Neutrophil (primary cell): ENCODE data around the gene PIP4K2A.

Experiments used
- H3K27ac ChIP-seq: fragments of 200-600 bp; sonication (generic); 2 replicates; pipeline ENCODE4 v1.5.1; 2016; ENCODE audit warnings: mild to moderate bottlenecking, moderate library complexity
- H3K27me3 ChIP-seq: fragments of 200-600 bp; sonication (generic); 2 replicates; pipeline ENCODE4 v1.6.0; 2016; ENCODE audit warnings: mild to moderate bottlenecking
- H3K36me3 ChIP-seq: fragments of 200-600 bp; sonication (generic); 2 replicates; pipeline ENCODE4 v1.5.1; 2017
- H3K4me1 ChIP-seq, 2 experiments: fragments of 200-600 bp in 1 of 2; sonication (generic) in 1 of 2; 1 replicate in 1 of 2; 2 replicates in 1 of 2; pipeline versions ENCODE4 v1.5.1 to v1.6.1; 2013 to 2016; ENCODE audit warnings: low read depth in 1 of 2, low read length in 1 of 2, mild to moderate bottlenecking in 1 of 2, moderate library complexity in 1 of 2; ENCODE audit not compliant: control insufficient read depth in 1 of 2, insufficient read depth in 1 of 2
- H3K4me3 ChIP-seq, 2 experiments: fragments of 200-600 bp in 1 of 2; sonication (generic) in 1 of 2; 1 replicate in 1 of 2; 2 replicates in 1 of 2; pipeline ENCODE4 v1.5.1; 2013 to 2016; ENCODE audit warnings: low read depth in 1 of 2, low read length in 1 of 2, mild to moderate bottlenecking in 1 of 2, moderate library complexity in 1 of 2
- H3K9me3 ChIP-seq: fragments of 200-600 bp; sonication (generic); 2 replicates; pipeline ENCODE4 v1.5.1; 2016
- CTCF ChIP-seq: fragments of 200-600 bp; sonication (generic); IDR thresholded peaks from 2 replicates; pipeline ENCODE4 v1.5.1; 2016; ENCODE audit warnings: antibody characterized with exemption

The PIP4K2A gene

GRCh38 chr10:22615101-22615500 is 99.3 kb downstream of the PIP4K2A start:
- Histone ChIP-seq H3K27me3 (no peaks in the 10 kb centered on the region), H3K4me1 (peaks cover 46 to 52% of the 10 kb centered on the region in 2 experiments), H3K36me3 (no peaks in the 10 kb centered on the region), H3K27ac (peak overlapping the region; percentile 83), H3K4me3 (peak overlapping the region in 1 of 2 experiments; percentile 64), H3K9me3 (no peaks in the 10 kb centered on the region)
- no peak for TF ChIP-seq CTCF

GRCh38 chr10:22613011-22613410 is 101.4 kb downstream of the PIP4K2A start:
- Histone ChIP-seq H3K4me3 (no peak overlapping the region), H3K4me1 (peaks cover 59 to 62% of the 10 kb centered on the region in 2 experiments), H3K9me3 (no peaks in the 10 kb centered on the region), H3K27ac (no peak overlapping the region), H3K36me3 (no peaks in the 10 kb centered on the region), H3K27me3 (no peaks in the 10 kb centered on the region)
- no peak for TF ChIP-seq CTCF

- no peaks in the 10 kb centered on the region for H3K27me3 ChIP-seq
- H3K4me1 ChIP-seq: peaks cover 61 to 65% of the 10 kb centered on the region in 2 experiments
- no peak overlapping the region for H3K4me3 ChIP-seq
- H3K36me3 ChIP-seq: no peaks in the 10 kb centered on the region
- no peaks in the 10 kb centered on the region for H3K9me3 ChIP-seq
- no peak for TF ChIP-seq CTCF
- peak overlapping the region; percentile 54 for H3K27ac ChIP-seq
These were observed 102.1 kb downstream of the PIP4K2A start for GRCh38 chr10:22612318-22612717.

- no peak overlapping the region for H3K4me3 ChIP-seq
- no peaks in the 10 kb centered on the region for H3K36me3 ChIP-seq
- no peaks in the 10 kb centered on the region for H3K27me3 ChIP-seq
- no peak for TF ChIP-seq CTCF
- no peaks in the 10 kb centered on the region for H3K9me3 ChIP-seq
- H3K4me1 ChIP-seq: peaks cover 62 to 70% of the 10 kb centered on the region in 2 experiments
- peak overlapping the region; percentile 54 for H3K27ac ChIP-seq
These were observed 102.8 kb downstream of the PIP4K2A start for GRCh38 chr10:22611425-22612115.

- no peak for TF ChIP-seq CTCF
- Histone ChIP-seq H3K4me1 (peaks cover 62 to 70% of the 10 kb centered on the region in 2 experiments), H3K4me3 (no peak overlapping the region), H3K27me3 (no peaks in the 10 kb centered on the region), H3K27ac (peak overlapping the region; percentile 46), H3K9me3 (no peaks in the 10 kb centered on the region), H3K36me3 (no peaks in the 10 kb centered on the region)
These were observed 103.8 kb downstream of the PIP4K2A start for GRCh38 chr10:22610610-22611009.
